ENCODE measurements around the gene FUT7. TPM values are rescaled to one million over a fixed set of nuclear protein-coding genes. Genes with fewer than 3 reads are reported as not detected.

Gene FUT7
- total and polyA plus RNA-seq, 9 of the 15 experiments (the other 6 are each of a cell fraction or from before 2014, with no cell fraction given): not detected

DNA sequence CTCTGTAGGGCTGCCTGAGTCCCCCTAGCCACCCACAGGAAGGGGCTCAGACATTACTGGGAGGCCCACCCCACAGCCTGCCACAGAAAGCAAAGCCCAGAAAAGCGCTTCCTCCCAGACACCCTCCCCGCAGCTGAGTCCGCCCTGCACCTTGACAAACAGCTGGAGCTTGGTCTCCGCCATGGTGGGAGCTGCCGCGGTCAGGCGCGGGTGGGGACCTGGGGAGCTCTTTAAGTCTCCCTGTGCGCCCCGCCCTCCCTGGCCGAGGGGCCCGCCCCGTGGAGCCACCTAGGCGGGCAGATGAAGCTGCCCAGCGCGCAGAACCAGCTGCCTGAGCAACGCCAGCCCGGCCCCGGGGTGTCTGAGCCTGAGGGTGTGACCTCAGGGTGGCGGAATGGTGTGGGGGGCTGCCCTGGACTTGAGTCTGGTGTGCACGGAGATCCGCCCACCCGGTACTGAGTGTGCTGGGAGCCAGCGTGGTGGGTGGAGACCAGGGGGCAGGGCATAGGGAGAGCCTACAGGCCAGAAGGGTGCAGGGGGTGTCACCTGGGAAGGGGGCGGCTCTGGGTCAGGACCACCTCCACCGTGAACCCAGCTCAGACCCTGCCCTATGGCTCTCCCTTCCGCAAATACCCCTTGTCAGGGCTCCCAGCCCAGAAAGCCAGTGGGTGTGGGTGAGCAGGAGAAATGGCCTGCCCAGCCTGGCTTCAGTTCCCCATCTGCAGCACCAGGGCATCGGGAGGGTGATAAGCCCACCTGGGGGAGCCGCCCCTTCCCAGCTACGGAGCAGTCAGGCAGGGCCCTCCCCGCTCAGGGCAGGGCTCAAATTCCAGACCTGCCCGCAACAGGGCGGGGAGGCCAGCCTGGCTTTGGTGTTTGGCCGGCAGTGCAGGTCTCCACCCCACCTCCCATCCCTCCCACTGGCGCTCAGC is 35.3 kb downstream of the FUT7 start, which contains the start of gene CLIC3 (continued):
- no peak for TF ChIP-seq C11orf30 (IDR thresholded peaks at IDR 0.05; ENCODE audit: low read depth)
- TF ChIP-seq, protein P1, sequence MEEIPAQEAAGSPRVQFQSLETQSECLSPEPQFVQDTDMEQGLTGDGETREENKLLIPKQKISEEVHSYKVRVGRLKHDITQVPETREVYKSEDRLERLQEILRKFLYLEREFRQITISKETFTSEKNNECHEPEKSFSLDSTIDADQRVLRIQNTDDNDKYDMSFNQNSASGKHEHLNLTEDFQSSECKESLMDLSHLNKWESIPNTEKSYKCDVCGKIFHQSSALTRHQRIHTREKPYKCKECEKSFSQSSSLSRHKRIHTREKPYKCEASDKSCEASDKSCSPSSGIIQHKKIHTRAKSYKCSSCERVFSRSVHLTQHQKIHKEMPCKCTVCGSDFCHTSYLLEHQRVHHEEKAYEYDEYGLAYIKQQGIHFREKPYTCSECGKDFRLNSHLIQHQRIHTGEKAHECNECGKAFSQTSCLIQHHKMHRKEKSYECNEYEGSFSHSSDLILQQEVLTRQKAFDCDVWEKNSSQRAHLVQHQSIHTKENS (CRISPR knock-in tag; IDR thresholded peaks at IDR 0.05): no peak
- no peak for TF ChIP-seq NFXL1 (CRISPR knock-in tag; IDR thresholded peaks at IDR 0.05)
- TF ChIP-seq, protein P2, sequence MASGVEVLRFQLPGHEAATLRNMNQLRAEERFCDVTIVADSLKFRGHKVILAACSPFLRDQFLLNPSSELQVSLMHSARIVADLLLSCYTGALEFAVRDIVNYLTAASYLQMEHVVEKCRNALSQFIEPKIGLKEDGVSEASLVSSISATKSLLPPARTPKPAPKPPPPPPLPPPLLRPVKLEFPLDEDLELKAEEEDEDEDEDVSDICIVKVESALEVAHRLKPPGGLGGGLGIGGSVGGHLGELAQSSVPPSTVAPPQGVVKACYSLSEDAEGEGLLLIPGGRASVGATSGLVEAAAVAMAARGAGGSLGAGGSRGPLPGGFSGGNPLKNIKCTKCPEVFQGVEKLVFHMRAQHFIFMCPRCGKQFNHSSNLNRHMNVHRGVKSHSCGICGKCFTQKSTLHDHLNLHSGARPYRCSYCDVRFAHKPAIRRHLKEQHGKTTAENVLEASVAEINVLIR (CRISPR knock-in tag; IDR thresholded peaks at IDR 0.05): no peak
- peak; percentile 78 for TF ChIP-seq SAP30 (IDR thresholded peaks at IDR 0.05; ENCODE audit: borderline replicate concordance, insufficient read depth, low read depth, low read length, poor library complexity, severe bottlenecking)
- TF ChIP-seq NR1H2 (CRISPR knock-in tag; IDR thresholded peaks at IDR 0.05): no peak; the same call in 1 of the 2 replicates
- TF ChIP-seq ARID4B (CRISPR knock-in tag; IDR thresholded peaks at IDR 0.05): peak; percentile 72
- no peak for TF ChIP-seq POU5F1 (IDR thresholded peaks at IDR 0.05; ENCODE audit: borderline replicate concordance, low read depth, low read length, partially characterized antibody)
- TF ChIP-seq TARDBP (IDR thresholded peaks at IDR 0.05): no peak
- peak; percentile 95; the same call in 1 of the 2 replicates for TF ChIP-seq TGIF2 (CRISPR knock-in tag; IDR thresholded peaks at IDR 0.05)
- TF ChIP-seq, protein P3, sequence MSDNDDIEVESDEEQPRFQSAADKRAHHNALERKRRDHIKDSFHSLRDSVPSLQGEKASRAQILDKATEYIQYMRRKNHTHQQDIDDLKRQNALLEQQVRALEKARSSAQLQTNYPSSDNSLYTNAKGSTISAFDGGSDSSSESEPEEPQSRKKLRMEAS (CRISPR knock-in tag; IDR thresholded peaks at IDR 0.05): 0 out of 2 replicates have a peak, but pooled peaks have one; percentile 17
- no peak for TF ChIP-seq CCAR2 (IDR thresholded peaks at IDR 0.05; ENCODE audit: low read depth, low read length)
- 0 out of 2 replicates have a peak, but pooled peaks have one; percentile 8 for TF ChIP-seq RUNX1 (IDR thresholded peaks at IDR 0.05; ENCODE audit: low read depth)
- TF ChIP-seq SREBF1 (IDR thresholded peaks at IDR 0.05; ENCODE audit: borderline replicate concordance, low read depth, low read length): no peak
- TF ChIP-seq U2AF1 (optimal IDR thresholded peaks at IDR 0.05; ENCODE audit: low read depth, low read length): no peak
- TF ChIP-seq SP2 (IDR thresholded peaks at IDR 0.05; ENCODE audit: extremely low read depth, low read depth, low read length, poor library complexity, severe bottlenecking): no peak
- TF ChIP-seq CBX1 (IDR thresholded peaks at IDR 0.05; ENCODE audit: low read depth): 0 out of 2 replicates have a peak, but pooled peaks have one; percentile 15
